Pericardium fibroblast (primary cell): ENCODE measurements around the gene TLX2. TPM values are rescaled to one million over a fixed set of nuclear protein-coding genes. Genes with fewer than 3 reads are reported as not detected.

Experiments
- total RNA-seq: library from RNA; depleted of rRNA; stranded (reverse); fragments of >200 nt; gene quantifications from 2 replicates; pipeline ENCODE4 v1.2.3, GENCODE V29; 2015

TLX2 gene
- total RNA-seq = 0.35 TPM in 1 of 2 replicates, not detected in the other

GRCh38 chr2:74514368-74515270 is at the start of gene TLX2:
TLX2 (plus strand) TSS chr2:74514450; CDS start chr2:74514807, 357 bp downstream.

GRCh38 chr2:74472086-74472944 is 41.9 kb upstream of the TLX2 start, which contains the start of gene MRPL53:
MRPL53 (minus strand) TSS chr2:74472680; CDS start chr2:74472660, 20 bp downstream.

GRCh38 chr2:74482801-74483674 is 31.2 kb upstream of the TLX2 start, which contains the start of the genes CCDC142 and TTC31:
CCDC142 (minus strand) TSS chr2:74482998; CDS start chr2:74482837, 161 bp downstream.
TTC31 (plus strand) TSS chr2:74483081; CDS start chr2:74483096, 15 bp downstream.

GRCh38 chr2:74499267-74499939 is 14.8 kb upstream of the TLX2 start, which contains the start of gene LBX2:
LBX2 (minus strand) TSS chr2:74499603; CDS start chr2:74499537, 66 bp downstream.

GRCh38 chr2:74507145-74507925 is 6.9 kb upstream of the TLX2 start, which contains the start of gene PCGF1:
PCGF1 (minus strand) TSS chr2:74507695; CDS start chr2:74507668, 27 bp downstream.

GRCh38 chr2:74525717-74526648 is 11.7 kb downstream of the TLX2 start, which contains the start of gene DQX1:
DQX1 (minus strand) TSS chr2:74526231; CDS start chr2:74525729, 502 bp downstream.

GRCh38 chr2:74529357-74530238 is 15.3 kb downstream of the TLX2 start, which contains the start of the genes AUP1 and HTRA2:
AUP1 (minus strand) TSS chr2:74529706; CDS start chr2:74529629, 77 bp downstream.
HTRA2 (plus strand) TSS chr2:74529933; CDS start chr2:74530007, 74 bp downstream.

GRCh38 chr2:74553892-74554819 is 39.9 kb downstream of the TLX2 start, which contains the start of the genes DOK1 and LOXL3:
DOK1 (plus strand) TSS chr2:74554720; CDS start chr2:74554755, 35 bp downstream.
LOXL3 (minus strand) TSS chr2:74553942; CDS start chr2:74552634, 1,308 bp downstream.

Other genes with a start within 250 kb of the TLX2 start
- gene SLC4A5, start 171.0 kb upstream of the TLX2 start, total RNA-seq = under 0.01 TPM in 1 of 2 replicates, not detected in the other
- 114 and 172 TPM in 2 replicates for gene DCTN1, start 134.1 kb upstream of the TLX2 start, total RNA-seq
- 2.0 and 2.7 TPM in 2 replicates for gene C2orf81, start 92.8 kb upstream of the TLX2 start, total RNA-seq
- gene WDR54, start 92.7 kb upstream of the TLX2 start, total RNA-seq = 23.5 and 27.3 TPM in 2 replicates
- 11.8 and 15.3 TPM in 2 replicates for gene RTKN, start 72.5 kb upstream of the TLX2 start, total RNA-seq
- 2.9 and 4.6 TPM in 2 replicates for gene INO80B, start 59.4 kb upstream of the TLX2 start, total RNA-seq
- 53.0 and 54.5 TPM in 2 replicates for gene WBP1, start 56.0 kb upstream of the TLX2 start, total RNA-seq
- gene MOGS, start 49.1 kb upstream of the TLX2 start, total RNA-seq = 44.5 and 44.6 TPM in 2 replicates
- 10.3 and 40.7 TPM in 2 replicates for gene MRPL53, start 41.8 kb upstream of the TLX2 start, total RNA-seq
- 9.8 and 10.6 TPM in 2 replicates for gene CCDC142, start 31.5 kb upstream of the TLX2 start, total RNA-seq
- 15.4 and 15.5 TPM in 2 replicates for gene TTC31, start 31.4 kb upstream of the TLX2 start, total RNA-seq
- 1.9 and 3.2 TPM in 2 replicates for gene LBX2, start 14.8 kb upstream of the TLX2 start, total RNA-seq
- gene PCGF1, start 6.8 kb upstream of the TLX2 start, total RNA-seq = 11.0 and 18.5 TPM in 2 replicates
- not detected in 2 replicates for gene DQX1, start 11.8 kb downstream of the TLX2 start, total RNA-seq
- gene AUP1, start 15.3 kb downstream of the TLX2 start, total RNA-seq = 65.5 and 72.1 TPM in 2 replicates
- gene HTRA2, start 15.5 kb downstream of the TLX2 start, total RNA-seq = 11.7 and 32.1 TPM in 2 replicates
- gene LOXL3, start 39.5 kb downstream of the TLX2 start, total RNA-seq = 7.3 and 23.7 TPM in 2 replicates
- gene DOK1, start 40.3 kb downstream of the TLX2 start, total RNA-seq = 27.2 and 28.2 TPM in 2 replicates
- not detected in 2 replicates for gene M1AP, start 133.9 kb downstream of the TLX2 start, total RNA-seq
- gene SEMA4F, start 139.8 kb downstream of the TLX2 start, total RNA-seq = 2.3 and 2.4 TPM in 2 replicates